HepG2 (cell line): ENCODE measurements around the gene SETD1A.

Experiments
- EZH2 ChIP-seq: conservative IDR thresholded peaks from 2 replicates; pipeline ENCODE4 v1.6.1; 2012; ENCODE audit warnings: mild to moderate bottlenecking, low read depth, low read length, moderate library complexity
- MEIS2 ChIP-seq: sonication (generic); formaldehyde crosslinking; IDR thresholded peaks from 2 replicates; pipeline ENCODE4 v1.9.0; 2021; ENCODE audit warnings: mild to moderate bottlenecking, missing genetic modification reagents
- RAD21 ChIP-seq: fragments of 450-650 bp; formaldehyde crosslinking; IDR thresholded peaks from 2 replicates; pipeline ENCODE4 v1.5.0; 2020; ENCODE audit warnings: mild to moderate bottlenecking
- ZFP36 ChIP-seq: fragments of 150-350 bp; IDR thresholded peaks from 2 replicates; pipeline ENCODE4 v1.6.1; 2018; ENCODE audit warnings: borderline replicate concordance, low read length, low read depth; ENCODE audit not compliant: partially characterized antibody
- TF ChIP-seq, protein P1 (sequence below): IDR thresholded peaks from 2 replicates; pipeline ENCODE4 v1.6.1; 2012; ENCODE audit warnings: inconsistent platforms
- TF ChIP-seq, protein P2 (sequence below): sonication (generic); formaldehyde crosslinking; conservative IDR thresholded peaks from 2 replicates; pipeline ENCODE4 v1.8.1; 2023; ENCODE audit warnings: missing genetic modification reagents
- TF ChIP-seq, protein P3 (sequence below): sonication (generic); formaldehyde crosslinking; IDR thresholded peaks from 2 replicates; pipeline ENCODE4 v1.8.1; 2023; ENCODE audit warnings: missing genetic modification reagents, mild to moderate bottlenecking, borderline replicate concordance

DNA sequence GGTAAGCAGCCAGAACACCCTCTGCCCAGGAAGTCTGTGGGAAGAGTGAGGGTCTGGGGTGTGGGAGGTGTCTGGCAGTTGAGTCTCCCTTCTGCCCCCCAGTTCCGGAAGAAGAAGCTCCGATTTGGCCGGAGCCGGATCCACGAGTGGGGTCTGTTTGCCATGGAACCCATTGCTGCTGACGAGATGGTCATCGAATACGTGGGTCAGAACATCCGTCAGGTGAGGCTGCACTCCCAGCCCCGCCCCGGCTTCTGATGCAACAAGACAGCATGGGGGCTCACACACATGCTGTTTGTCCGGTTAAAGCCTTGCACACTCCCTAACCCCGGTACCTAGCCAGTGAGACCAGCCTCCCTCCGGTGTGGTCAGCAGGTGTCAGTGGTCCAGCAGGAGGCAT is 23.4 kb downstream of the SETD1A start:
- TF ChIP-seq EZH2 (no peak), MEIS2 (CRISPR knock-in tag) (no peak), ZFP36 (no peak), RAD21 (CRISPR knock-in tag) (no peak)
- TF ChIP-seq, protein P1, sequence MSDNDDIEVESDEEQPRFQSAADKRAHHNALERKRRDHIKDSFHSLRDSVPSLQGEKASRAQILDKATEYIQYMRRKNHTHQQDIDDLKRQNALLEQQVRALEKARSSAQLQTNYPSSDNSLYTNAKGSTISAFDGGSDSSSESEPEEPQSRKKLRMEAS = no peak
- TF ChIP-seq, protein P2, sequence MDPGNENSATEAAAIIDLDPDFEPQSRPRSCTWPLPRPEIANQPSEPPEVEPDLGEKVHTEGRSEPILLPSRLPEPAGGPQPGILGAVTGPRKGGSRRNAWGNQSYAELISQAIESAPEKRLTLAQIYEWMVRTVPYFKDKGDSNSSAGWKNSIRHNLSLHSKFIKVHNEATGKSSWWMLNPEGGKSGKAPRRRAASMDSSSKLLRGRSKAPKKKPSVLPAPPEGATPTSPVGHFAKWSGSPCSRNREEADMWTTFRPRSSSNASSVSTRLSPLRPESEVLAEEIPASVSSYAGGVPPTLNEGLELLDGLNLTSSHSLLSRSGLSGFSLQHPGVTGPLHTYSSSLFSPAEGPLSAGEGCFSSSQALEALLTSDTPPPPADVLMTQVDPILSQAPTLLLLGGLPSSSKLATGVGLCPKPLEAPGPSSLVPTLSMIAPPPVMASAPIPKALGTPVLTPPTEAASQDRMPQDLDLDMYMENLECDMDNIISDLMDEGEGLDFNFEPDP (CRISPR knock-in tag) = no peak
- TF ChIP-seq, protein P3, sequence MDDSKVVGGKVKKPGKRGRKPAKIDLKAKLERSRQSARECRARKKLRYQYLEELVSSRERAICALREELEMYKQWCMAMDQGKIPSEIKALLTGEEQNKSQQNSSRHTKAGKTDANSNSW (CRISPR knock-in tag) = no peak
